HEK293 (cell line): ENCODE results near the gene SCYL1.

ENCODE experiments used
- CTCF ChIA-PET: fragments of 350-600 bp; formaldehyde crosslinking; extraction: SDS; loops from one replicate; lab custom pipeline; 2021; ENCODE audit warnings: antibody characterized with exemption; lab: Yijun Ruan, JAX
- POLR2A ChIA-PET: fragments of 300-600 bp; formaldehyde crosslinking; extraction: SDS; loops from one replicate; lab custom pipeline; 2020; ENCODE audit warnings: antibody characterized with exemption, inconsistent platforms; lab: Yijun Ruan, JAX
- H3K27ac ChIP-seq: fragments of 200-500 bp; sonication (Bioruptor generic); 2 replicates; pipeline ENCODE4 v1.5.1; 2014; ENCODE audit warnings: low read depth, low read length, control low read depth, inconsistent platforms; ENCODE audit errors: extremely low read depth
- H3K36me3 ChIP-seq, 2 experiments: fragments of 200-500 bp in 1 of 2; sonication (Bioruptor generic) in 1 of 2; 1 replicate in 1 of 2; 2 replicates in 1 of 2; pipeline ENCODE4 v1.5.1; 2014 to 2017; ENCODE audit warnings: inconsistent platforms in 2 of 2, low read length in 2 of 2; ENCODE audit not compliant: control insufficient read depth in 2 of 2, insufficient read depth in 1 of 2
- H3K4me1 ChIP-seq: fragments of 200-500 bp; sonication (Bioruptor generic); 2 replicates; pipeline ENCODE4 v1.5.1; 2014; ENCODE audit warnings: mild to moderate bottlenecking, low read length, inconsistent platforms; ENCODE audit not compliant: control insufficient read depth, insufficient read depth
- H3K4me3 ChIP-seq: 2 replicates; pipeline ENCODE4 v1.5.1; 2011; ENCODE audit warnings: low read depth, mild to moderate bottlenecking, control low read depth, low read length, moderate library complexity
- H3K9me3 ChIP-seq: fragments of 200-500 bp; sonication (Bioruptor generic); 2 replicates; pipeline ENCODE4 v1.5.1; 2014; ENCODE audit warnings: low read depth, low read length, inconsistent platforms; ENCODE audit not compliant: control insufficient read depth, insufficient read depth
- HOXD13 ChIP-seq: sonication (generic); formaldehyde crosslinking; IDR thresholded peaks from 2 replicates; pipeline ENCODE4 v1.8.0; 2022; ENCODE audit warnings: missing genetic modification reagents, borderline replicate concordance
- INSM2 ChIP-seq: fragments of 450-650 bp; formaldehyde crosslinking; IDR thresholded peaks from 2 replicates; pipeline ENCODE4 v1.5.1; 2016; ENCODE audit warnings: missing biosample characterization, missing genetic modification characterization
- KLF17 ChIP-seq: fragments of 450-650 bp; formaldehyde crosslinking; IDR thresholded peaks from 2 replicates; pipeline ENCODE4 v1.5.1; 2016; ENCODE audit warnings: missing biosample characterization, missing genetic modification characterization
- PRDM2 ChIP-seq: fragments of 450-650 bp; formaldehyde crosslinking; IDR thresholded peaks from 2 replicates; pipeline ENCODE4 v1.5.1; 2016; ENCODE audit warnings: missing biosample characterization, missing genetic modification characterization, borderline replicate concordance
- SCRT1 ChIP-seq: fragments of 450-650 bp; formaldehyde crosslinking; IDR thresholded peaks from 2 replicates; pipeline ENCODE4 v1.5.1; 2016; ENCODE audit warnings: missing biosample characterization, missing genetic modification characterization, borderline replicate concordance
- ZBTB17 ChIP-seq: fragments of 450-650 bp; formaldehyde crosslinking; IDR thresholded peaks from 2 replicates; pipeline ENCODE4 v1.5.1; 2016; ENCODE audit warnings: missing biosample characterization, missing genetic modification characterization
- ZBTB49 ChIP-seq: fragments of 450-650 bp; formaldehyde crosslinking; IDR thresholded peaks from 2 replicates; pipeline ENCODE4 v1.5.1; 2016; ENCODE audit warnings: missing biosample characterization, missing genetic modification characterization, low read depth
- ZFHX2 ChIP-seq: fragments of 450-650 bp; formaldehyde crosslinking; conservative IDR thresholded peaks from 2 replicates; pipeline ENCODE4 v1.5.1; 2016; ENCODE audit warnings: missing biosample characterization, missing genetic modification characterization
- ZFP3 ChIP-seq: fragments of 450-650 bp; formaldehyde crosslinking; IDR thresholded peaks from 2 replicates; pipeline ENCODE4 v1.5.1; 2016; ENCODE audit warnings: low read depth, missing biosample characterization, missing genetic modification characterization
- ZNF211 ChIP-seq: fragments of 450-650 bp; formaldehyde crosslinking; IDR thresholded peaks from 2 replicates; pipeline ENCODE4 v1.5.1; 2016; ENCODE audit warnings: low read depth, missing biosample characterization, missing genetic modification characterization
- ZNF266 ChIP-seq: fragments of 450-650 bp; formaldehyde crosslinking; IDR thresholded peaks from 2 replicates; pipeline ENCODE4 v1.5.1; 2016; ENCODE audit warnings: missing biosample characterization, missing genetic modification characterization, low read depth
- ZNF404 ChIP-seq: fragments of 450-650 bp; formaldehyde crosslinking; IDR thresholded peaks from 2 replicates; pipeline ENCODE4 v1.5.1; 2017; ENCODE audit warnings: missing biosample characterization, missing genetic modification characterization
- ZNF48 ChIP-seq: fragments of 450-650 bp; formaldehyde crosslinking; IDR thresholded peaks from 2 replicates; pipeline ENCODE4 v1.5.1; 2016; ENCODE audit warnings: missing biosample characterization, missing genetic modification characterization
- ZNF544 ChIP-seq: fragments of 450-650 bp; formaldehyde crosslinking; IDR thresholded peaks from 2 replicates; pipeline ENCODE4 v1.5.0; 2017; ENCODE audit warnings: missing biosample characterization, missing genetic modification characterization
- ZNF624 ChIP-seq: fragments of 450-650 bp; formaldehyde crosslinking; IDR thresholded peaks from 2 replicates; pipeline ENCODE4 v1.5.1; 2017; ENCODE audit warnings: missing biosample characterization, missing genetic modification characterization
- ZNF76 ChIP-seq: fragments of 450-650 bp; formaldehyde crosslinking; IDR thresholded peaks from 2 replicates; pipeline ENCODE4; 2016; ENCODE audit warnings: low read depth, missing biosample characterization, missing genetic modification characterization, borderline replicate concordance
- ZNF768 ChIP-seq: fragments of 450-650 bp; formaldehyde crosslinking; IDR thresholded peaks from 2 replicates; pipeline ENCODE4 v1.5.1; 2018; ENCODE audit warnings: missing biosample characterization, mild to moderate bottlenecking, missing genetic modification characterization
- ZNF785 ChIP-seq: fragments of 450-650 bp; formaldehyde crosslinking; IDR thresholded peaks from 2 replicates; pipeline ENCODE4 v1.5.1; 2016; ENCODE audit warnings: missing biosample characterization, missing genetic modification characterization

Gene SCYL1

GRCh38 chr11:65498977-65499712 is 25.7 kb upstream of the SCYL1 start, which contains the start of gene MALAT1 (continued):
- TF ChIP-seq ZFHX2 (tag by site-specific recombination) (peak; percentile 78), INSM2 (peak; percentile 70), PRDM2 (tag by site-specific recombination) (no peak)

GRCh38 chr11:65499713-65500386 is 25.0 kb upstream of the SCYL1 start:
- POLR2A ChIA-PET: interaction anchor here (0.5 to 28.2 kb wide), 36 partner anchors 9 to 365 kb away, joined by 3 to 1129 read pairs (median 7); partner anchors contain the start of genes CDC42EP2, DPF2, FAM89B and FRMD8
- peaks cover 0 to 50% of the 10 kb centered on the region in 2 experiments; a peak in 2 of 3 replicates for H3K36me3 ChIP-seq

GRCh38 chr11:65500387-65501185 is 24.3 kb upstream of the SCYL1 start:
- Histone ChIP-seq H3K9me3 (no peaks in the 10 kb centered on the region), H3K4me1 (peaks cover 6% of the 10 kb centered on the region), H3K36me3 (peaks cover 0 to 58% of the 10 kb centered on the region in 2 experiments; a peak in 2 of 3 replicates), H3K4me3 (peak overlapping the region; percentile 98), H3K27ac (peak overlapping the region; percentile 21; the same call in 1 of the 2 replicates)
- CTCF ChIA-PET: interaction anchor here (0.6 to 5.0 kb wide), 11 partner anchors 11 to 113 kb away, joined by 3 to 35 read pairs (median 3); no protein-coding TSS in a partner anchor
- POLR2A ChIA-PET: interaction anchor here (0.7 to 28.2 kb wide), 23 partner anchors 8 to 185 kb away, joined by 3 to 1129 read pairs (median 9); partner anchors contain the start of genes CDC42EP2, DPF2, NEAT1 and PCNX3
- TF ChIP-seq ZNF624 (no peak; the same call in 1 of the 2 replicates), ZFP3 (tag by site-specific recombination) (0 out of 2 replicates have a peak, but pooled peaks have one; percentile 18), ZBTB17 (peak; percentile 76), ZNF211 (no peak), ZNF785 (tag by site-specific recombination) (no peak), SCRT1 (tag by site-specific recombination) (no peak), ZBTB49 (no peak), ZNF404 (tag by site-specific recombination) (no peak), HOXD13 (CRISPR knock-in tag) (0 out of 2 replicates have a peak, but pooled peaks have one; percentile 35), ZNF544 (tag by site-specific recombination) (no peak)

More at GRCh38 chr11:65499713-65500386, 25.0 kb upstream of the SCYL1 start:
- Histone ChIP-seq H3K4me1 (peaks cover 6% of the 10 kb centered on the region), H3K4me3 (peak overlapping the region; percentile 98), H3K27ac (peak overlapping the region; percentile 98), H3K9me3 (no peaks in the 10 kb centered on the region)
- CTCF ChIA-PET: interaction anchor here (0.5 to 5.0 kb wide), 16 partner anchors 12 to 134 kb away, joined by 3 to 35 read pairs (median 3); no protein-coding TSS in a partner anchor
- TF ChIP-seq ZNF48 (tag by site-specific recombination): no peak
- no peak for TF ChIP-seq KLF17
- TF ChIP-seq ZNF768 (tag by site-specific recombination): no peak
- TF ChIP-seq ZNF76 (tag by site-specific recombination): no peak
- TF ChIP-seq ZBTB17: no peak
- TF ChIP-seq ZNF266 (tag by site-specific recombination): no peak
